Measurements from ENCODE around the gene AMOT.

DNA sequence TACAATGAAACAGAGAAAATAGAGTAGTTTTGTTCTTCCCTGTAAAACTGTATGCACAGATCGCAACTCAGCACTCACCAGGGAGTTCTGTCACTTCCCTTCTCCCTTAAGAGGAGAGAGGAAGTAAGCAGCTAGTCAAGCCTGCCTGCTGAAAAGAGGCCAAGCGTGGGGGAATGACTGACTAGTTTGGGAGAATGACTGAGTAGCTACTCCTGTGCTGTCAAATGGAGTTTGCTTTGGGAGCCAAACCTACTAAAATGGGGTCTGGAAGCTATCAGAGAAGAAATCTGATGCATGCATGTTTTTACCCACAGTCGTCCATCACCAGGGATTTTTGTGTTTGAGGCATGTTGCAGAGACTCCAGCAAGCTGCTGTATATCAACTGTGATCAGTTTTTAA is 106.3 kb downstream of the AMOT start:
- TF ChIP-seq, protein P1, sequence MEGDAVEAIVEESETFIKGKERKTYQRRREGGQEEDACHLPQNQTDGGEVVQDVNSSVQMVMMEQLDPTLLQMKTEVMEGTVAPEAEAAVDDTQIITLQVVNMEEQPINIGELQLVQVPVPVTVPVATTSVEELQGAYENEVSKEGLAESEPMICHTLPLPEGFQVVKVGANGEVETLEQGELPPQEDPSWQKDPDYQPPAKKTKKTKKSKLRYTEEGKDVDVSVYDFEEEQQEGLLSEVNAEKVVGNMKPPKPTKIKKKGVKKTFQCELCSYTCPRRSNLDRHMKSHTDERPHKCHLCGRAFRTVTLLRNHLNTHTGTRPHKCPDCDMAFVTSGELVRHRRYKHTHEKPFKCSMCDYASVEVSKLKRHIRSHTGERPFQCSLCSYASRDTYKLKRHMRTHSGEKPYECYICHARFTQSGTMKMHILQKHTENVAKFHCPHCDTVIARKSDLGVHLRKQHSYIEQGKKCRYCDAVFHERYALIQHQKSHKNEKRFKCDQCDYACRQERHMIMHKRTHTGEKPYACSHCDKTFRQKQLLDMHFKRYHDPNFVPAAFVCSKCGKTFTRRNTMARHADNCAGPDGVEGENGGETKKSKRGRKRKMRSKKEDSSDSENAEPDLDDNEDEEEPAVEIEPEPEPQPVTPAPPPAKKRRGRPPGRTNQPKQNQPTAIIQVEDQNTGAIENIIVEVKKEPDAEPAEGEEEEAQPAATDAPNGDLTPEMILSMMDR (IDR thresholded peaks at IDR 0.05): no peak
- TF ChIP-seq EZH2 (IDR thresholded peaks at IDR 0.05; ENCODE audit: borderline replicate concordance, insufficient read depth, low read depth, low read length, poor library complexity, severe bottlenecking): no peak

Measured in B cell (primary cell).